HepG2 (cell line): ENCODE measurements around the gene USP7. TPM values are rescaled to one million over a fixed set of nuclear protein-coding genes. Genes with fewer than 3 reads are reported as not detected.
A peak's percentile ranks its signal among the peaks of the same experiment; 100 is the strongest.

Experiments used
- DPF2 ChIP-seq: sonication (generic); formaldehyde crosslinking; IDR thresholded peaks from 2 replicates; pipeline ENCODE4 v1.4.0; 2020; ENCODE audit warnings: mild to moderate bottlenecking, low read depth, missing genetic modification reagents, borderline replicate concordance
- DRAP1 ChIP-seq: IDR thresholded peaks from 2 replicates; pipeline ENCODE4 v1.6.1; 2016; ENCODE audit warnings: missing genetic modification reagents, missing compliant biosample characterization
- GMEB1 ChIP-seq: sonication (generic); formaldehyde crosslinking; IDR thresholded peaks from 2 replicates; pipeline ENCODE4 v1.5.1; 2020; ENCODE audit warnings: missing genetic modification reagents, mild to moderate bottlenecking, borderline replicate concordance
- HBP1 ChIP-seq: IDR thresholded peaks from 2 replicates; pipeline ENCODE4 v1.6.1; 2016; ENCODE audit warnings: low read depth, control low read depth
- HIVEP1 ChIP-seq: sonication (generic); formaldehyde crosslinking; IDR thresholded peaks from 2 replicates; pipeline ENCODE4 v1.4.0; 2020; ENCODE audit warnings: mild to moderate bottlenecking, missing genetic modification reagents
- MAFK ChIP-seq, 2 experiments: IDR thresholded peaks in 1 of 2; conservative IDR thresholded peaks in 1 of 2; 2 replicates each; pipeline ENCODE4 v1.6.1; 2011; ENCODE audit warnings: improper control_type of control experiment in 2 of 2, low read length in 2 of 2
- MIXL1 ChIP-seq: IDR thresholded peaks from 2 replicates; pipeline ENCODE4 v1.6.1; 2016
- PAX8 ChIP-seq: sonication (generic); formaldehyde crosslinking; IDR thresholded peaks from 2 replicates; pipeline ENCODE4 v1.8.0; 2022; ENCODE audit warnings: mild to moderate bottlenecking, missing genetic modification reagents, borderline replicate concordance
- RFXAP ChIP-seq: sonication (generic); formaldehyde crosslinking; IDR thresholded peaks from 2 replicates; pipeline ENCODE4 v1.4.0; 2020; ENCODE audit warnings: missing genetic modification reagents, borderline replicate concordance
- SNRNP70 ChIP-seq: fragments of 200-400 bp; formaldehyde crosslinking; IDR thresholded peaks from 2 replicates; pipeline ENCODE4 v1.6.1; 2017; ENCODE audit warnings: mild to moderate bottlenecking, low read depth, low read length, moderate library complexity
- SRY ChIP-seq: sonication (generic); formaldehyde crosslinking; IDR thresholded peaks from 2 replicates; pipeline ENCODE4 v1.8.0; 2022; ENCODE audit warnings: mild to moderate bottlenecking, missing genetic modification reagents
- TERF1 ChIP-seq: sonication (generic); formaldehyde crosslinking; IDR thresholded peaks from 2 replicates; pipeline ENCODE4 v1.8.0; 2022; ENCODE audit warnings: mild to moderate bottlenecking, missing genetic modification reagents, moderate library complexity
- TFDP1 ChIP-seq: IDR thresholded peaks from 2 replicates; pipeline ENCODE4 v1.6.1; 2016; ENCODE audit warnings: missing compliant biosample characterization, missing genetic modification reagents, borderline replicate concordance
- ZFP36 ChIP-seq: fragments of 150-350 bp; IDR thresholded peaks from 2 replicates; pipeline ENCODE4 v1.6.1; 2018; ENCODE audit warnings: borderline replicate concordance, low read length, low read depth; ENCODE audit not compliant: partially characterized antibody
- ZNF44 ChIP-seq: sonication (generic); formaldehyde crosslinking; IDR thresholded peaks from 2 replicates; pipeline ENCODE4 v1.5.1; 2020; ENCODE audit warnings: mild to moderate bottlenecking, missing genetic modification reagents
- ZNF710 ChIP-seq: sonication (generic); formaldehyde crosslinking; IDR thresholded peaks from 2 replicates; pipeline ENCODE4 v1.5.0; 2020; ENCODE audit warnings: mild to moderate bottlenecking, missing genetic modification reagents, borderline replicate concordance
- ZNF800 ChIP-seq: sonication (generic); formaldehyde crosslinking; IDR thresholded peaks from 2 replicates; pipeline ENCODE4 v1.4.0; 2020; ENCODE audit warnings: missing genetic modification reagents
- polyA plus RNA-seq, 8 experiments: library from polyadenylated mRNA; depleted of rRNA in 3 of 8; stranded (reverse) in 7 of 8; unstranded in 1 of 8; fragments of >200 nt; fragmentation: Illumina TruSeq in 4 of 8; extraction: Trizol in 4 of 8; gene quantifications; 2 replicates each; pipeline versions ENCODE4 v1.2.1 to v1.2.3, GENCODE V29; 2011 to 2016; ENCODE audit warnings: low read depth in 4 of 8, missing spikeins in 1 of 8, mixed read lengths in 1 of 8; ENCODE audit not compliant: insufficient read depth in 1 of 8
- total RNA-seq, 5 experiments: library from RNA; depleted of rRNA; stranded (reverse); fragments of >200 nt; fragmentation: Illumina TruSeq; extraction: Trizol; gene quantifications; 2 replicates each; pipeline ENCODE4 v1.2.3, GENCODE V29; 2016; ENCODE audit warnings: low read depth in 1 of 5

USP7 gene
- total and polyA plus RNA-seq, 2 of the 13 experiments (the other 11 are each of a cell fraction or from before 2014, with no cell fraction given): 52.5 to 173 TPM

GRCh38 chr16:8859913-8860881 is 103.5 kb downstream of the USP7 start (continued):
- no peak for TF ChIP-seq MAFK (conservative IDR thresholded peaks at IDR 0.05 in 1 of 2, IDR thresholded peaks at IDR 0.05 in 1 of 2; ENCODE audit: low read length in 2 of 2)
- TF ChIP-seq ZNF44: no peak
- TF ChIP-seq HIVEP1 (CRISPR knock-in tag): peak; percentile 99
- TF ChIP-seq ZFP36: no peak
- peak; percentile 91 for TF ChIP-seq HBP1 (CRISPR knock-in tag)
- TF ChIP-seq ZNF800 (CRISPR knock-in tag): no peak
- no peak for TF ChIP-seq SRY
- no peak for TF ChIP-seq PAX8
- TF ChIP-seq TERF1 (CRISPR knock-in tag): peak; percentile 74; the same call in 1 of the 2 replicates
- peak; percentile 84 for TF ChIP-seq RFXAP (CRISPR knock-in tag)
- TF ChIP-seq SNRNP70: no peak
- TF ChIP-seq GMEB1: peak; percentile 60; the same call in 1 of the 2 replicates
- TF ChIP-seq MIXL1: peak; percentile 54; the same call in 1 of the 2 replicates
- no peak for TF ChIP-seq DRAP1 (CRISPR knock-in tag)
- peak; percentile 74; the same call in 1 of the 2 replicates for TF ChIP-seq ZNF710 (CRISPR knock-in tag)
- TF ChIP-seq DPF2: peak; percentile 35; the same call in 1 of the 2 replicates
- peak; percentile 94 for TF ChIP-seq TFDP1 (CRISPR knock-in tag)
